Measurements from ENCODE around the gene CFAP410. TPM values are rescaled to one million over a fixed set of nuclear protein-coding genes. Genes with fewer than 3 reads are reported as not detected.

The CFAP410 gene
- total and polyA plus RNA-seq, 2 experiments from 2014 or later: 17.0 to 19.8 TPM

- Histone ChIP-seq H3K9ac (peak overlapping the region; percentile 56), H2AFZ (peak overlapping the region; percentile 55)
- in situ Hi-C loops (cut with MboI): no loop called here
Observed at GRCh38 chr21:44337941-44338895, 972 bp downstream of the CFAP410 start.

GRCh38 chr21:44337449-44337848 is 1.7 kb downstream of the CFAP410 start:
- Histone ChIP-seq H3K9ac (no peak overlapping the region), H4K20me1 (ENCODE audit: insufficient read depth) (no peaks in the 10 kb centered on the region), H3K27me3 (replicated peaks; ENCODE audit: insufficient read depth) (no peaks in the 10 kb centered on the region), H3K9me3 (ENCODE audit: low read depth) (no peaks in the 10 kb centered on the region), H3K4me1 (ENCODE audit: insufficient read depth) (peaks cover 11% of the 10 kb centered on the region), H2AFZ (no peak overlapping the region), H3K27ac (no peak overlapping the region), H3K4me2 (ENCODE audit: unreplicated experiment) (no peak overlapping the region), H3F3A (ENCODE audit: insufficient read depth) (peaks cover 20% of the 10 kb centered on the region), H3K79me2 (ENCODE audit: insufficient read depth) (no peaks in the 10 kb centered on the region), H3K36me3 (ENCODE audit: low read depth) (no peaks in the 10 kb centered on the region), H3K4me3 (no peak overlapping the region), H3K9me2 (ENCODE audit: insufficient read depth) (no peaks in the 10 kb centered on the region)
- no peak for TF ChIP-seq EZH2 (IDR thresholded peaks at IDR 0.05; ENCODE audit: insufficient read depth, poor library complexity, severe bottlenecking)
- TF ChIP-seq EZH2phosphoT487 (IDR thresholded peaks at IDR 0.05; ENCODE audit: insufficient read depth, low read depth): no peak
- in situ Hi-C loops (cut with MboI): no loop called here
- 72 to 74% methylated on average over 3 of the region's 3 CpGs for WGBS, 2 experiments (ENCODE audit: low coverage in 1 of 2, low lambda C conversion rate in 2 of 2, missing lambda C conversion rate in 2 of 2)
- DNase-seq: peak; percentile 26

More at GRCh38 chr21:44337941-44338895, 972 bp downstream of the CFAP410 start:
- peak overlapping the region; percentile 69 for H3K4me3 ChIP-seq
- H3K79me2 ChIP-seq (ENCODE audit: insufficient read depth): no peaks in the 10 kb centered on the region
- no peaks in the 10 kb centered on the region for H3K9me2 ChIP-seq (ENCODE audit: insufficient read depth)
- H3F3A ChIP-seq (ENCODE audit: insufficient read depth): peaks cover 20% of the 10 kb centered on the region
- peaks cover 11% of the 10 kb centered on the region for H3K4me1 ChIP-seq (ENCODE audit: insufficient read depth)
- 3 to 5% methylated on average over 17 to 44 of the region's 47 CpGs for WGBS, 2 experiments (ENCODE audit: low coverage in 1 of 2, low lambda C conversion rate in 2 of 2, missing lambda C conversion rate in 2 of 2)
- H3K27ac ChIP-seq: peak overlapping the region; percentile 39
- no peaks in the 10 kb centered on the region for H3K9me3 ChIP-seq (ENCODE audit: low read depth)
- no peaks in the 10 kb centered on the region for H4K20me1 ChIP-seq (ENCODE audit: insufficient read depth)
- H3K36me3 ChIP-seq (ENCODE audit: low read depth): no peaks in the 10 kb centered on the region
- TF ChIP-seq EZH2phosphoT487 (IDR thresholded peaks at IDR 0.05; ENCODE audit: insufficient read depth, low read depth): no peak
- TF ChIP-seq EZH2 (IDR thresholded peaks at IDR 0.05; ENCODE audit: insufficient read depth, poor library complexity, severe bottlenecking): no peak
- H3K4me2 ChIP-seq (ENCODE audit: unreplicated experiment): peak overlapping the region; percentile 70
- H3K27me3 ChIP-seq (replicated peaks; ENCODE audit: insufficient read depth): no peaks in the 10 kb centered on the region
- DNase-seq: peak; percentile 74

- Histone ChIP-seq H3F3A (ENCODE audit: insufficient read depth) (peaks cover 20% of the 10 kb centered on the region), H2AFZ (no peak overlapping the region), H3K27me3 (replicated peaks; ENCODE audit: insufficient read depth) (no peaks in the 10 kb centered on the region), H3K27ac (no peak overlapping the region), H4K20me1 (ENCODE audit: insufficient read depth) (no peaks in the 10 kb centered on the region), H3K4me1 (ENCODE audit: insufficient read depth) (peaks cover 11% of the 10 kb centered on the region), H3K79me2 (ENCODE audit: insufficient read depth) (no peaks in the 10 kb centered on the region), H3K4me2 (ENCODE audit: unreplicated experiment) (no peak overlapping the region), H3K36me3 (ENCODE audit: low read depth) (no peaks in the 10 kb centered on the region), H3K9me2 (ENCODE audit: insufficient read depth) (no peaks in the 10 kb centered on the region), H3K9ac (no peak overlapping the region), H3K4me3 (no peak overlapping the region), H3K9me3 (ENCODE audit: low read depth) (no peaks in the 10 kb centered on the region)
- 93 to 95% methylated on average over 22 to 23 of the region's 24 CpGs for WGBS, 2 experiments (ENCODE audit: low coverage in 1 of 2, low lambda C conversion rate in 2 of 2, missing lambda C conversion rate in 2 of 2)
- no peak for TF ChIP-seq EZH2 (IDR thresholded peaks at IDR 0.05; ENCODE audit: insufficient read depth, poor library complexity, severe bottlenecking)
- no peak for TF ChIP-seq EZH2phosphoT487 (IDR thresholded peaks at IDR 0.05; ENCODE audit: insufficient read depth, low read depth)
- in situ Hi-C loops (cut with MboI): no loop called here
- no peak for DNase-seq
Observed at GRCh38 chr21:44335266-44336059, 3.7 kb downstream of the CFAP410 start.

GRCh38 chr21:44334329-44335030 is 4.7 kb downstream of the CFAP410 start:
- no peaks in the 10 kb centered on the region for H3K9me2 ChIP-seq (ENCODE audit: insufficient read depth)
- 86 to 93% methylated on average over 12 to 16 of the region's 26 CpGs for WGBS, 2 experiments (ENCODE audit: low coverage in 1 of 2, low lambda C conversion rate in 2 of 2, missing lambda C conversion rate in 2 of 2)

More at GRCh38 chr21:44334329-44335030, 4.7 kb downstream of the CFAP410 start:
- peaks cover 14% of the 10 kb centered on the region for H3F3A ChIP-seq (ENCODE audit: insufficient read depth)
- no peak for DNase-seq
- no peak overlapping the region for H2AFZ ChIP-seq
- no peaks in the 10 kb centered on the region for H3K9me3 ChIP-seq (ENCODE audit: low read depth)
- no peak overlapping the region for H3K9ac ChIP-seq
- in situ Hi-C loops (cut with MboI): no loop called here
- TF ChIP-seq EZH2phosphoT487 (IDR thresholded peaks at IDR 0.05; ENCODE audit: insufficient read depth, low read depth): no peak
- TF ChIP-seq EZH2 (IDR thresholded peaks at IDR 0.05; ENCODE audit: insufficient read depth, poor library complexity, severe bottlenecking): no peak
- H4K20me1 ChIP-seq (ENCODE audit: insufficient read depth): no peaks in the 10 kb centered on the region
- H3K4me2 ChIP-seq (ENCODE audit: unreplicated experiment): no peak overlapping the region
- no peaks in the 10 kb centered on the region for H3K79me2 ChIP-seq (ENCODE audit: insufficient read depth)
- no peaks in the 10 kb centered on the region for H3K36me3 ChIP-seq (ENCODE audit: low read depth)
- H3K27ac ChIP-seq: no peak overlapping the region
- H3K4me3 ChIP-seq: no peak overlapping the region
- H3K27me3 ChIP-seq (replicated peaks; ENCODE audit: insufficient read depth): no peaks in the 10 kb centered on the region
- 0 out of 2 replicates have a peak, but pooled peaks cover 6% of the 10 kb centered on the region for H3K4me1 ChIP-seq (ENCODE audit: insufficient read depth)
